NB4 (cell line): ENCODE measurements around the gene SLC15A5.

ENCODE experiments used
- DNase-seq: peaks from one replicate; pipeline ENCODE4 v3.0.0; 2010; ENCODE audit warnings: low read depth
- H3K4me3 ChIP-seq: one replicate; pipeline ENCODE4 v1.5.1; 2011; ENCODE audit warnings: mild to moderate bottlenecking, low read depth, low read length, moderate library complexity
- MYC ChIP-seq: IDR thresholded peaks from 2 replicates; pipeline ENCODE4 v1.6.1; 2011; ENCODE audit warnings: low read depth, low read length
- POLR2A ChIP-seq: IDR thresholded peaks from 2 replicates; pipeline ENCODE4 v1.6.1; 2011; ENCODE audit warnings: mild to moderate bottlenecking; ENCODE audit not compliant: insufficient read length; ENCODE audit errors: extremely low read depth
- TF ChIP-seq, protein P1 (sequence below): IDR thresholded peaks from 2 replicates; pipeline ENCODE4 v1.6.1; 2011; ENCODE audit warnings: low read depth, low read length
- TF ChIP-seq, protein P2 (sequence below): IDR thresholded peaks from one replicate; pipeline ENCODE4 v1.5.1; 2012; ENCODE audit warnings: low read depth, low read length

SLC15A5 gene

DNA sequence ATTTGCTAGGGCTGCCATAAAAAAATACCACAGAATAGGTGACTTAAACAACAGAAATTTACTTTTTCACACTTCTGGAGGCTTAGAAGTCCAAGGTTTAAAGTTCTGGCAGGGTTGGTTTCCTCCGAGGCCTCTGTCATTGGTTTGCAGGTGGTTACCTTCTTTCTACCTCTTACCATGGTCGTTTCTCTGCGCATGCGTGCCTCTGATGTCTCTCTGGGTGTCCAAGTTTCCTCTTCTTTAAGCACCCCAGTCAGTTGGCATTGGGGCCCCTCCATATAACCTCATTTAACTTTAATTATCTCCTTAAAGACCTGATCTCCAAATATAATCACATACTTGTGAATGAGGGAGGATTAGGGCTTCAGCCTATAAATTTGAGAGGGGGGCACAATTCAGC, 103.2 kb downstream of the SLC15A5 start:
- DNase-seq = no peak
- TF ChIP-seq, protein P1, sequence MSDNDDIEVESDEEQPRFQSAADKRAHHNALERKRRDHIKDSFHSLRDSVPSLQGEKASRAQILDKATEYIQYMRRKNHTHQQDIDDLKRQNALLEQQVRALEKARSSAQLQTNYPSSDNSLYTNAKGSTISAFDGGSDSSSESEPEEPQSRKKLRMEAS = no peak
- TF ChIP-seq MYC (no peak), POLR2A (no peak)
- TF ChIP-seq, protein P2, sequence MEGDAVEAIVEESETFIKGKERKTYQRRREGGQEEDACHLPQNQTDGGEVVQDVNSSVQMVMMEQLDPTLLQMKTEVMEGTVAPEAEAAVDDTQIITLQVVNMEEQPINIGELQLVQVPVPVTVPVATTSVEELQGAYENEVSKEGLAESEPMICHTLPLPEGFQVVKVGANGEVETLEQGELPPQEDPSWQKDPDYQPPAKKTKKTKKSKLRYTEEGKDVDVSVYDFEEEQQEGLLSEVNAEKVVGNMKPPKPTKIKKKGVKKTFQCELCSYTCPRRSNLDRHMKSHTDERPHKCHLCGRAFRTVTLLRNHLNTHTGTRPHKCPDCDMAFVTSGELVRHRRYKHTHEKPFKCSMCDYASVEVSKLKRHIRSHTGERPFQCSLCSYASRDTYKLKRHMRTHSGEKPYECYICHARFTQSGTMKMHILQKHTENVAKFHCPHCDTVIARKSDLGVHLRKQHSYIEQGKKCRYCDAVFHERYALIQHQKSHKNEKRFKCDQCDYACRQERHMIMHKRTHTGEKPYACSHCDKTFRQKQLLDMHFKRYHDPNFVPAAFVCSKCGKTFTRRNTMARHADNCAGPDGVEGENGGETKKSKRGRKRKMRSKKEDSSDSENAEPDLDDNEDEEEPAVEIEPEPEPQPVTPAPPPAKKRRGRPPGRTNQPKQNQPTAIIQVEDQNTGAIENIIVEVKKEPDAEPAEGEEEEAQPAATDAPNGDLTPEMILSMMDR = no peak
- H3K4me3 ChIP-seq = no peak overlapping the region

DNA sequence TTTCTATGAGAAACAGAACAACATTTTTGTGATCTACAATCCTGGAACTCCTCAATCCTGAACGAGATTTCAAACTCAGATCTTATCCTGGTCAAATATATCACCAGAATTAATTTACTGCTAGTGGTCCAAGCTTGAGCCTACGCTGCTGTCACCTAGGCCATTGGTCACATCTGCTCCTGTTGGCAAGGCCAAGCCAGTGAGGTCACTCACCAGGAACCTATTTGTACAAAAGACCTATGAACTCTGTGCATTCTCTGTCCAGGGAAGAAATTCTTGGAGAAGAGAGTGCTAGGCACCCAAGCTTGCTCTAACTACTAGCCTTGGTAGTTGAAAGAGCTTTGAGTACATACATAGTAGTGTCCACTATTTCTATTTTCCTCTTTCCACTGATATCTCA, 106.1 kb downstream of the SLC15A5 start:
- DNase-seq = no peak
- H3K4me3 ChIP-seq = no peak overlapping the region
- TF ChIP-seq, protein P1 = no peak
- TF ChIP-seq MYC (no peak), POLR2A (no peak)
- TF ChIP-seq, protein P2 = no peak

DNA sequence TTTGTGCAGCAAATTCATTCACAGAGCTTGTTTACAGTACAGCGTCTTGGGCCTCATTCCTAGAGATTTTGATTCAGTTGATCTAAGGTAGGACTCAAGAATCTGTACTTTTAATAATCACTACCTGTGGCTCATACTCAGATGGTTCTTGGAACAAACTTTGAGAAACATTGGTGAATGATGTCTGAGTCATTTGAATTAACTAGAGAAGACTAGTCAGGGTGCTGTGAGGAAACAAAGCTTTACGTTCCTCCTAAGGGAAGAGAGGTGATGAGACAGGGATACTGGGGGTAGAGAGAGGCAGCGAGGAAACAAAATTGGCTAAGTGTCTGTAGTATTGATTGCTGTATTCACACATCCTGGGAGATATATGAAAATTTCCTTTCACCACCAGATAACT, 109.4 kb downstream of the SLC15A5 start:
- H3K4me3 ChIP-seq = no peak overlapping the region
- TF ChIP-seq MYC (no peak), POLR2A (no peak)
- TF ChIP-seq, protein P1 = no peak
- TF ChIP-seq, protein P2 = no peak
- no peak for DNase-seq

DNA sequence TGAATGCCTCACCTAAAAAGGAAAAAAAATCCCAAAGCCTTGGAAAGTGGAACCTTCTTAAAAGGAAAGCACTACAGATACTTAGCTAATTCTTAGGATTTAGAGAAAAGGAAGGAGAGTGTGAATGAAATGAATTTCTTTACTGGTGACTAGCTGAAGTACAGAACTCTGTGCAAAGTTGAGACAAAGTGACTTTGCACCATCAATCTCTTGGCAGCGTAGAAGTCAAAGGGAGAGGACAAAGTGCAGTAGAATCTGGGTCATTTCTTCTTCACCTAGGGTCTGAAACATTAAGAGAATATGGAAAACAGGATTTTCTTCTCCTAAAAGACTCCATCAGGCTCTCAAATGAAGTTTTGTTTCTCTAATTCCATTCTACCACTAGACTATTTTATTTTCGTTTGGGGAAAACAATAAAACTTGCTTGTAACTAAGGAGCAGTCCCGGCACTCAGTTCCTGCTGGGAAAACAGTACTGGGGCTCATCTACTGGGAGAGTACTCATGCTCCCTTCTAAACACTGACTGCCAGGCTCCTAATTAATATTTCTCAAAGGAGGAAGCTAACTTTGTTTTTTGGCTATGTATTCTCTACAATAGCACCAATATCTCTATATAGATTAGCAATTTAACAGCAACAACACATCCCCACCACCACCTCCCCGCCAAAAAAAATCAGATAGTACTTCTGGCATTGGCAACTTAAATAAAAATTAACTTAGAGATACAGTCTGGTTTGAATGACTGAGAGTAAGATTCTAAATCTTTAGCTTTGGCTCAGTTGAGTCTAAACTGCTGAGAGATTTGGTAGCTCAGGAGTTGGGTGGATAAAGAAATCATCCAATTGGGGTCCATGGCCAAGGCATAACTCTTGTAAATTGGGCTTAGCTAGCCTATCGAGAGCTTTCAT, 110.7 kb downstream of the SLC15A5 start:
- no peak for TF ChIP-seq POLR2A
- no peak for TF ChIP-seq MYC
- TF ChIP-seq, protein P2 = no peak
- TF ChIP-seq, protein P1 = no peak
- DNase-seq = no peak
- H3K4me3 ChIP-seq = no peak overlapping the region

DNA sequence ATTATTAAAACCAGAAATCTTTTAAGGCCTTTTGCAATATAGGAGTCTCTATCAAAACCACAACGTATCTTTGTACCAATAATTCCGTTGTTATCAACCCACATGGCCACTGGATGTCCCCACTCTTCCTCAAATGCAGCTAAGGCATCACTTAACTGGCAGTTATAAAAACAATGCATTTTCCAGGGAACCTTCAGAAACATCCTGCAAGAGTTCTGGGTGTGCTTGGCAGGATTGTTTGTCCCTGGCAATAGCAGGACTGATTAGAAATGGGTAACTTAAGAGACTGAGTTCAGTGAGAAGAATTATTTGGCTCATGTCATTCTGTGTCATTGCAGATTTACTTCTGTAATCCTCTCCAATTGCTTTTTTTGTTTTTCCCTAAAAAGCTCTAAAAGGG, 112.0 kb downstream of the SLC15A5 start:
- H3K4me3 ChIP-seq = no peak overlapping the region
- TF ChIP-seq, protein P2 = peak; percentile 38
- TF ChIP-seq POLR2A = no peak
- TF ChIP-seq, protein P1 = 0 out of 2 replicates have a peak, but pooled peaks have one; percentile 12
- TF ChIP-seq MYC = no peak
- peak; percentile 49 for DNase-seq
